HepG2 (cell line): ENCODE results near the gene RCE1. TPM values are rescaled to one million over a fixed set of nuclear protein-coding genes. Genes with fewer than 3 reads are reported as not detected.

Source experiments
- ATAC-seq: fragments of 200-7000 bp; cut with Tn5 transposase; 3 replicates; pipeline ENCODE4 v1.9.1; 2020; ENCODE audit warnings: mild to moderate bottlenecking, moderate library complexity
- BruUV-seq: library from RNA; stranded (reverse); fragments of 400-500 nt; replicated peaks from 2 replicates; lab custom pipeline; 2021; lab: Mats Ljungman, UMichigan
- CTCF ChIA-PET: fragments of 300-600 bp; formaldehyde crosslinking; extraction: SDS; loops from one replicate; lab custom pipeline; 2021; ENCODE audit warnings: low total read pairs, inconsistent platforms, low intra/inter-chr PET ratio; lab: Yijun Ruan, JAX
- POLR2A ChIA-PET: fragments of 350-600 bp; sonication (Branson Sonifier 250); formaldehyde crosslinking; loops from one replicate; lab custom pipeline; 2020; ENCODE audit warnings: antibody characterized with exemption, inconsistent platforms; lab: Yijun Ruan, JAX
- DNase-seq: peaks from one replicate; pipeline ENCODE4 v3.0.0-alpha.2; 2015; ENCODE audit warnings: low spot score
- FAIRE-seq: peaks from 3 replicates; lab custom pipeline; 2011; peaks lifted over from hg19 to GRCh38; lab: Jason Lieb, UNC
- H2AFZ ChIP-seq: one replicate; pipeline ENCODE4 v1.6.1; 2011; ENCODE audit warnings: low read length, inconsistent platforms
- H3K27ac ChIP-seq: fragments of 300-600 bp; 3 replicates; pipeline ENCODE4 v1.8.0; 2011; ENCODE audit warnings: mixed run types, mild to moderate bottlenecking, mixed read lengths, low read length, inconsistent platforms; ENCODE audit not compliant: insufficient read depth; ENCODE audit errors: extremely low read length
- H3K27me3 ChIP-seq, 2 experiments: fragments of 200-600 bp in 1 of 2; 2 replicates in 1 of 2; 3 replicates in 1 of 2; pipeline versions ENCODE4 v1.6.0 to v1.8.0; 2011; ENCODE audit warnings: low read length in 2 of 2, mild to moderate bottlenecking in 2 of 2, moderate library complexity in 2 of 2, inconsistent platforms in 1 of 2; ENCODE audit not compliant: insufficient read depth in 2 of 2, control insufficient read depth in 1 of 2
- H3K36me3 ChIP-seq, 2 experiments: fragments of 200-600 bp in 1 of 2; replicated peaks in 1 of 2; 2 replicates in 1 of 2; 3 replicates in 1 of 2; pipeline versions ENCODE4 v1.5.1 to v1.8.0; 2011; ENCODE audit warnings: low read length in 2 of 2, inconsistent platforms in 1 of 2; ENCODE audit not compliant: insufficient read depth in 2 of 2, control insufficient read depth in 1 of 2
- H3K4me1 ChIP-seq: 2 replicates; pipeline ENCODE4 v1.5.1; 2012; ENCODE audit warnings: low read length, inconsistent platforms; ENCODE audit not compliant: insufficient read depth
- H3K4me2 ChIP-seq: 2 replicates; pipeline ENCODE4 v1.6.0; 2011; ENCODE audit warnings: low read depth, low read length, inconsistent platforms
- H3K4me3 ChIP-seq, 3 experiments: fragments of 200-600 bp in 1 of 3; sonication (generic), shearing (Covaris generic) in 1 of 3; replicated peaks in 1 of 3; 2 replicates each; pipeline ENCODE4 v1.5.1; 2011 to 2016; ENCODE audit warnings: low read length in 3 of 3, inconsistent platforms in 2 of 3, low read depth in 2 of 3, mild to moderate bottlenecking in 2 of 3, control low read depth in 1 of 3, mixed read lengths in 1 of 3; ENCODE audit not compliant: insufficient read depth in 1 of 3
- H3K79me2 ChIP-seq: one replicate; pipeline ENCODE4 v1.6.1; 2011; ENCODE audit warnings: low read length, inconsistent platforms; ENCODE audit not compliant: insufficient read depth
- H3K9ac ChIP-seq: 2 replicates; pipeline ENCODE4 v1.6.0; 2011; ENCODE audit warnings: mild to moderate bottlenecking, low read depth, low read length, inconsistent platforms; ENCODE audit not compliant: insufficient read depth
- H3K9me3 ChIP-seq: 2 replicates; pipeline ENCODE4 v1.5.1; 2012; ENCODE audit warnings: mild to moderate bottlenecking, low read length
- H4K20me1 ChIP-seq: 2 replicates; pipeline ENCODE4 v1.6.0; 2011; ENCODE audit warnings: inconsistent platforms, mild to moderate bottlenecking, low read length, moderate library complexity; ENCODE audit not compliant: insufficient read depth
- AFF4 ChIP-seq: sonication (generic); formaldehyde crosslinking; IDR thresholded peaks from 2 replicates; pipeline ENCODE4 v1.4.0; 2020; ENCODE audit warnings: missing genetic modification reagents
- CHD2 ChIP-seq: IDR thresholded peaks from 2 replicates; pipeline ENCODE4 v1.6.1; 2011; ENCODE audit warnings: low read depth, low read length, improper control_type of control experiment
- CREBL2 ChIP-seq: sonication (generic); formaldehyde crosslinking; IDR thresholded peaks from 2 replicates; pipeline ENCODE4 v1.8.1; 2023; ENCODE audit warnings: missing genetic modification reagents, mild to moderate bottlenecking, borderline replicate concordance
- GPBP1L1 ChIP-seq: sonication (generic); formaldehyde crosslinking; IDR thresholded peaks from 2 replicates; pipeline ENCODE4 v1.5.0; 2020; ENCODE audit warnings: mild to moderate bottlenecking, missing genetic modification reagents
- MXI1 ChIP-seq: IDR thresholded peaks from 3 replicates; pipeline ENCODE4 v1.6.1; 2012; ENCODE audit warnings: low read depth, low read length, inconsistent platforms, borderline replicate concordance
- NFATC3 ChIP-seq: sonication (generic); formaldehyde crosslinking; IDR thresholded peaks from 2 replicates; pipeline ENCODE4 v1.5.1; 2020; ENCODE audit warnings: mild to moderate bottlenecking, missing genetic modification reagents
- NR2C2 ChIP-seq: sonication (generic); formaldehyde crosslinking; IDR thresholded peaks from 2 replicates; pipeline ENCODE4 v1.4.0; 2020; ENCODE audit warnings: missing genetic modification reagents, mild to moderate bottlenecking, moderate library complexity, borderline replicate concordance
- PAX8 ChIP-seq: sonication (generic); formaldehyde crosslinking; IDR thresholded peaks from 2 replicates; pipeline ENCODE4 v1.8.0; 2022; ENCODE audit warnings: mild to moderate bottlenecking, missing genetic modification reagents, borderline replicate concordance
- POLR2A ChIP-seq, 2 experiments: IDR thresholded peaks; 2 replicates each; pipeline ENCODE4 v1.6.1; 2011; ENCODE audit warnings: low read depth in 2 of 2, low read length in 2 of 2, mild to moderate bottlenecking in 1 of 2, moderate library complexity in 1 of 2; ENCODE audit not compliant: insufficient read depth in 1 of 2
- SSRP1 ChIP-seq: IDR thresholded peaks from 2 replicates; pipeline ENCODE4 v1.6.1; 2016; ENCODE audit warnings: control low read depth
- ZSCAN29 ChIP-seq: sonication (generic); formaldehyde crosslinking; conservative IDR thresholded peaks from 2 replicates; pipeline ENCODE4 v1.4.0; 2020; ENCODE audit warnings: mild to moderate bottlenecking, missing genetic modification reagents
- WGBS: methylation state at CpG from one replicate; pipeline ENCODE4 v1.1.6; 2017; ENCODE audit warnings: low lambda C conversion rate; 5-methylcytosine and 5-hydroxymethylcytosine counted together
- in situ Hi-C: cut with HindIII; loops from 2 replicates; pipeline ENCODE4 v1.10.0; 2017; ENCODE audit warnings: low pct_unique_long_range_greater_than_20kb; ENCODE audit not compliant: extremely low pct_ligation_motif_present
- intact Hi-C: fragments of 100-400 bp; cut with micrococcal nuclease; formaldehyde crosslinking; loops from one replicate; pipeline ENCODE4 v1.10.0; 2022; ENCODE audit not compliant: unreplicated experiment
- polyA plus RNA-seq, 8 experiments: library from polyadenylated mRNA; depleted of rRNA in 3 of 8; stranded (reverse) in 7 of 8; unstranded in 1 of 8; fragments of >200 nt; fragmentation: Illumina TruSeq in 4 of 8; extraction: Trizol in 4 of 8; gene quantifications; 2 replicates each; pipeline versions ENCODE4 v1.2.1 to v1.2.3, GENCODE V29; 2011 to 2016; ENCODE audit warnings: low read depth in 4 of 8, missing spikeins in 1 of 8, mixed read lengths in 1 of 8; ENCODE audit not compliant: insufficient read depth in 1 of 8
- total RNA-seq, 5 experiments: library from RNA; depleted of rRNA; stranded (reverse); fragments of >200 nt; fragmentation: Illumina TruSeq; extraction: Trizol; gene quantifications; 2 replicates each; pipeline ENCODE4 v1.2.3, GENCODE V29; 2016; ENCODE audit warnings: low read depth in 1 of 5

The RCE1 gene
- total and polyA plus RNA-seq, 2 of the 13 experiments (the other 11 are each of a cell fraction or from before 2014, with no cell fraction given), result 22.2 to 22.4 TPM

- no peak overlapping the region for H3K27ac ChIP-seq
- ChIA-PET CTCF (no interaction called here), POLR2A (interaction anchor here (1.2 to 1.4 kb wide), 2 partner anchors 17 to 21 kb away, joined by 3 to 4 read pairs; no protein-coding TSS in a partner anchor)
- no peak overlapping the region for H2AFZ ChIP-seq
- peaks cover 40% of the 10 kb centered on the region for H3K4me1 ChIP-seq
- intact Hi-C loops, result loop anchor here (2.0 kb wide), 1 partner anchor 91 kb away; no protein-coding TSS in a partner anchor
- H4K20me1 ChIP-seq, result peaks cover 20% of the 10 kb centered on the region; the same call in 1 of the 2 replicates
- H3K36me3 ChIP-seq, result peaks cover 2 to 22% of the 10 kb centered on the region in 2 experiments; a peak in 3 of 5 replicates
- H3K27me3 ChIP-seq, result no peaks in the 10 kb centered on the region
- no peaks in the 10 kb centered on the region for H3K9me3 ChIP-seq
- no peak overlapping the region for H3K4me2 ChIP-seq
- no peak overlapping the region for H3K4me3 ChIP-seq
- no peak for ATAC-seq
- peaks cover 25% of the 10 kb centered on the region for H3K79me2 ChIP-seq
- no peak for FAIRE-seq
- TF ChIP-seq NR2C2 (CRISPR knock-in tag) (no peak), CHD2 (no peak), POLR2A (IDR thresholded peaks at IDR 0.05; ENCODE audit: insufficient read depth in 1 of 2, low read depth in 2 of 2, low read length in 2 of 2) (no peak), GPBP1L1 (CRISPR knock-in tag) (no peak), SSRP1 (no peak), CREBL2 (CRISPR knock-in tag) (no peak), NFATC3 (CRISPR knock-in tag) (no peak), ZSCAN29 (CRISPR knock-in tag) (no peak), AFF4 (CRISPR knock-in tag) (no peak), MXI1 (no peak), PAX8 (CRISPR knock-in tag) (no peak)
- DNase-seq, result no peak
- 100% methylated on average over 1 of the region's 4 CpGs for WGBS
- no peak overlapping the region for H3K9ac ChIP-seq
- in situ Hi-C loops, result no loop called here
- no TSS peak for BruUV-seq
Observed at GRCh38 chr11:66885469-66885868, 42.2 kb downstream of the RCE1 start.
